ENCODE results near the gene HPS1.

HPS1 gene

GRCh38 chr10:98465866-98466265 is 19.1 kb upstream of the HPS1 start:
- no peak for TF ChIP-seq CTCF (IDR thresholded peaks at IDR 0.05; ENCODE audit: low read depth, low read length)
- in situ Hi-C loops (cut with HindIII; ENCODE audit: low sequenced_read_pairs), result no loop called here
- no peak overlapping the region for H3K4me3 ChIP-seq (ENCODE audit: low read depth, low read length)
- DNase-seq (ENCODE audit: low read depth, low spot score), result no peak

GRCh38 chr10:98463976-98464754 is 17.4 kb upstream of the HPS1 start:
- DNase-seq (ENCODE audit: low read depth, low spot score), result no peak
- no peak overlapping the region for H3K4me3 ChIP-seq (ENCODE audit: low read depth, low read length)
- TF ChIP-seq CTCF (IDR thresholded peaks at IDR 0.05; ENCODE audit: low read depth, low read length), result no peak
- in situ Hi-C loops (cut with HindIII; ENCODE audit: low sequenced_read_pairs), result no loop called here

- H3K4me3 ChIP-seq (ENCODE audit: low read depth, low read length), result no peak overlapping the region
- in situ Hi-C loops (cut with HindIII; ENCODE audit: low sequenced_read_pairs), result no loop called here
- DNase-seq (ENCODE audit: low read depth, low spot score), result no peak
- no peak for TF ChIP-seq CTCF (IDR thresholded peaks at IDR 0.05; ENCODE audit: low read depth, low read length)
Observed at GRCh38 chr10:98463016-98463415, 16.3 kb upstream of the HPS1 start.

GRCh38 chr10:98461500-98461842 is 14.7 kb upstream of the HPS1 start:
- TF ChIP-seq CTCF (IDR thresholded peaks at IDR 0.05; ENCODE audit: low read depth, low read length), result no peak
- no peak overlapping the region for H3K4me3 ChIP-seq (ENCODE audit: low read depth, low read length)
- no peak for DNase-seq (ENCODE audit: low read depth, low spot score)
- in situ Hi-C loops (cut with HindIII; ENCODE audit: low sequenced_read_pairs), result no loop called here

GRCh38 chr10:98460837-98461499 is 14.2 kb upstream of the HPS1 start:
- peak; percentile 88 for DNase-seq (ENCODE audit: low read depth, low spot score)
- H3K4me3 ChIP-seq (ENCODE audit: low read depth, low read length), result no peak overlapping the region
- in situ Hi-C loops (cut with HindIII; ENCODE audit: low sequenced_read_pairs), result no loop called here
- no peak for TF ChIP-seq CTCF (IDR thresholded peaks at IDR 0.05; ENCODE audit: low read depth, low read length)

- no peak for TF ChIP-seq CTCF (IDR thresholded peaks at IDR 0.05; ENCODE audit: low read depth, low read length)
- no peak for DNase-seq (ENCODE audit: low read depth, low spot score)
- no peak overlapping the region for H3K4me3 ChIP-seq (ENCODE audit: low read depth, low read length)
- in situ Hi-C loops (cut with HindIII; ENCODE audit: low sequenced_read_pairs), result no loop called here
Observed at GRCh38 chr10:98458809-98459784, 12.4 kb upstream of the HPS1 start.

Measured in astrocyte of the spinal cord (primary cell).